Measurements from ENCODE around the gene PTPRT.

Gene PTPRT

GRCh38 chr20:42074944-42075343 lies 1114.8 kb downstream of the PTPRT start:
- ATAC-seq (no peak), DNase-seq (ENCODE audit: low spot score in 2 of 2) (no peak)
- Mint-ChIP-seq H3K36me3 (no peaks in the 10 kb centered on the region), H3K27ac (no peak overlapping the region), H3K4me1 (no peaks in the 10 kb centered on the region), H3K4me3 (no peak overlapping the region), H3K9me3 (no peaks in the 10 kb centered on the region)

DNA sequence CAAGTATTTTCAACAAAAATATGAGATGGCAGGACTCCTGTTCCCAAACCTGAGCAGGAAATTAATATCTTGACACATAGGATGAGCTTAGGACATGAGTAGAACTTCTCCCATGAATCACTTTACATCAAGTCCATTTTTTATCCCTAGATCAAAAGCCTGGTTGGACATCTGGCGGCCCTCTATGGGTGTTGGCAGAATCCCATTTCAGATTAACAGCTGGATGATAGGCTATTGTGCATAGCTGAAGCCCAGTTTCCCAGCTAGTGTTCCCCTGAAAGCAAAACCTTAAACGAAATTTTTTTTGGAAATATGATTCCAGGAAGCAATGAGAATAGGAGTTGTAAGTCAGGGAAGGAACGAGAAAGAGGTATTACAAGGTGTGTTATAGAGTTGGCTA lies 1122.1 kb downstream of the PTPRT start:
- no peaks in the 10 kb centered on the region for H3K9me3 Mint-ChIP-seq
- H3K4me3 Mint-ChIP-seq = no peak overlapping the region
- no peak for DNase-seq (ENCODE audit: low spot score in 2 of 2)
- ATAC-seq = no peak
- no peaks in the 10 kb centered on the region for H3K4me1 Mint-ChIP-seq
- no peaks in the 10 kb centered on the region for H3K36me3 Mint-ChIP-seq
- H3K27ac Mint-ChIP-seq = no peak overlapping the region

GRCh38 chr20:42067174-42067573 lies 1122.5 kb downstream of the PTPRT start:
- Mint-ChIP-seq H3K4me1 (no peaks in the 10 kb centered on the region), H3K9me3 (no peaks in the 10 kb centered on the region)
- DNase-seq (ENCODE audit: low spot score in 2 of 2) = no peak

DNA sequence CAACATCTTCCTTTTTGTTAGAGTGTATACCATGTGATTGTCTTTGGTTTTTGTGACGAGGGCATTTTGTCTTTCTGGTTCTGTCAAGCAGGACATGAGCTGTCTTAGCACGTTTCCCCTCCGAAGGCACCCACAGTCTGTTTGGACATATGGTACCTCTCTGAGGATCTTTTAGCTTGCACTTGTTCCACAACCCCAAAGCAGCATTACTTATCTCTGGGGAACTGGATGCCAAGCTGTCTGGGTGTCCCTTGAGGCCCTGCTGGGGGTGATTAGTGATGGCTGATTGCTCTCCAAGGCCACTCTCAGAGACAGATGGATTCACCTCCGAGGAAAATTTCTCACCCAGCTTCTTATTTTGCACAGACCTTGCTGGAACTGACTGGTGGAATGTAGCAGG lies 1126.6 kb downstream of the PTPRT start:
- no peak for DNase-seq (ENCODE audit: low spot score in 2 of 2)
- no peak for ATAC-seq
- Mint-ChIP-seq H3K27ac (no peak overlapping the region), H3K36me3 (no peaks in the 10 kb centered on the region), H3K4me3 (no peak overlapping the region), H3K9me3 (no peaks in the 10 kb centered on the region), H3K4me1 (no peaks in the 10 kb centered on the region)

More at GRCh38 chr20:42067174-42067573, 1122.5 kb downstream of the PTPRT start:
- no peak overlapping the region for H3K27ac Mint-ChIP-seq
- H3K36me3 Mint-ChIP-seq = no peaks in the 10 kb centered on the region
- ATAC-seq = no peak
- no peak overlapping the region for H3K4me3 Mint-ChIP-seq

GRCh38 chr20:42053350-42053749 lies 1136.4 kb downstream of the PTPRT start:
- DNase-seq (ENCODE audit: low spot score in 2 of 2) (no peak), ATAC-seq (no peak)
- H3K9me3 Mint-ChIP-seq = peaks cover 2% of the 10 kb centered on the region
- H3K4me3 Mint-ChIP-seq = no peak overlapping the region
- H3K36me3 Mint-ChIP-seq = no peaks in the 10 kb centered on the region
- H3K27ac Mint-ChIP-seq = no peak overlapping the region
- H3K4me1 Mint-ChIP-seq = no peaks in the 10 kb centered on the region

- H3K9me3 Mint-ChIP-seq = peaks cover 2% of the 10 kb centered on the region
- DNase-seq (ENCODE audit: low spot score in 2 of 2) (no peak), ATAC-seq (no peak)
- no peaks in the 10 kb centered on the region for H3K4me1 Mint-ChIP-seq
- H3K27ac Mint-ChIP-seq = no peak overlapping the region
- no peak overlapping the region for H3K4me3 Mint-ChIP-seq
- H3K36me3 Mint-ChIP-seq = no peaks in the 10 kb centered on the region
Measured at GRCh38 chr20:42051921-42052320, 1137.8 kb downstream of the PTPRT start.

GRCh38 chr20:42046371-42047085 lies 1143.2 kb downstream of the PTPRT start:
- ATAC-seq = no peak
- no peaks in the 10 kb centered on the region for H3K36me3 Mint-ChIP-seq
- H3K4me3 Mint-ChIP-seq = no peak overlapping the region
- H3K27ac Mint-ChIP-seq = no peak overlapping the region
- H3K9me3 Mint-ChIP-seq = peaks cover 6% of the 10 kb centered on the region
- no peaks in the 10 kb centered on the region for H3K4me1 Mint-ChIP-seq
- no peak for DNase-seq (ENCODE audit: low spot score in 2 of 2)

DNA sequence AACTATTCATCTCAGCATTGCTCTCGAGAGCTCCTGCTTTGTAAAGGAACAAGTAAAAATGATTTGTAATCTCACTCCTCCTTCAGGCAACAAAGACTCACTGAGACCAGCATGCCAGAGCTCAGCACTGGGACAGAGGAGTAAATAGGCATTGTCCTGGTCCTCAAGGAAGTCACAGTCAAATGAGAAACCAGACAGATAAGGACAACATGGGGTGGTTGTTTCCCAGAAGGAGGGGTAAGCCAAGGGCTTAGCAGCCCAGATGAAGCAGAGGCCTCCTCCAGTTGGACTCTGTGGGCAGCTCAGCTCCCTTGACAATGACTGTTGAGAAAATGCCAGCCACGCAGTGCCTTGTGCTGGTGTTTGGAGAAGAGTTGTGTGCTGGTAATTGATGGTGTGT lies 1145.8 kb downstream of the PTPRT start:
- DNase-seq (ENCODE audit: low spot score in 2 of 2) (no peak), ATAC-seq (no peak)
- H3K4me1 Mint-ChIP-seq = no peaks in the 10 kb centered on the region
- H3K4me3 Mint-ChIP-seq = no peak overlapping the region
- peaks cover 4% of the 10 kb centered on the region for H3K9me3 Mint-ChIP-seq
- H3K36me3 Mint-ChIP-seq = no peaks in the 10 kb centered on the region
- H3K27ac Mint-ChIP-seq = no peak overlapping the region

GRCh38 chr20:42041000-42041565 lies 1148.6 kb downstream of the PTPRT start:
- DNase-seq (ENCODE audit: low spot score in 2 of 2) = no peak
- Mint-ChIP-seq H3K27ac (no peak overlapping the region), H3K9me3 (peaks cover 7% of the 10 kb centered on the region), H3K36me3 (no peaks in the 10 kb centered on the region), H3K4me1 (no peaks in the 10 kb centered on the region), H3K4me3 (no peak overlapping the region)
- no peak for ATAC-seq

GRCh38 chr20:42027746-42028268 lies 1161.9 kb downstream of the PTPRT start:
- DNase-seq (ENCODE audit: low spot score in 2 of 2) = no peak
- ATAC-seq = no peak
- Mint-ChIP-seq H3K4me1 (no peaks in the 10 kb centered on the region), H3K9me3 (peaks cover 10% of the 10 kb centered on the region), H3K36me3 (no peaks in the 10 kb centered on the region), H3K27ac (no peak overlapping the region), H3K4me3 (no peak overlapping the region)

DNA sequence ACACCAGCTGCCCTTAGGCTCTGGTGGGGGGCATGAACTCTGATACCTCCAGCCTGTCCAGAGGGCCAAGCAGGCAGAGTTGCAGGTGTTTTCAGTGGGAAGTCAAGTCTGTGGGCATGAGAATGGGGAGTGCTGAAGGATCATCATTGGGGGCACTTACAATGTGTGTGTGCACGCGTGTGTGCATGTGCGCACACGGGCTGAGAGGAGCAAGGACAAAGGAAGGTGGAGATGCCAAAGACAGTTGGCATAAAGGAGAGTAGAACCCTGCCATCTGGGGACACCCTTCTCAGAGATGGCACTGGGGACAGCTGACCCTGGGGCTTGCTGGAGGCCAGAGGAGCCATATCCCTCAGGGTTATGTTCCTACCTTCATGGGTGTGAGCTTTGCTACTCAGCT lies 1163.1 kb downstream of the PTPRT start:
- ATAC-seq = no peak
- Mint-ChIP-seq H3K9me3 (peaks cover 8% of the 10 kb centered on the region), H3K27ac (no peak overlapping the region), H3K4me1 (no peaks in the 10 kb centered on the region), H3K4me3 (no peak overlapping the region), H3K36me3 (no peaks in the 10 kb centered on the region)
- no peak for DNase-seq (ENCODE audit: low spot score in 2 of 2)

DNA sequence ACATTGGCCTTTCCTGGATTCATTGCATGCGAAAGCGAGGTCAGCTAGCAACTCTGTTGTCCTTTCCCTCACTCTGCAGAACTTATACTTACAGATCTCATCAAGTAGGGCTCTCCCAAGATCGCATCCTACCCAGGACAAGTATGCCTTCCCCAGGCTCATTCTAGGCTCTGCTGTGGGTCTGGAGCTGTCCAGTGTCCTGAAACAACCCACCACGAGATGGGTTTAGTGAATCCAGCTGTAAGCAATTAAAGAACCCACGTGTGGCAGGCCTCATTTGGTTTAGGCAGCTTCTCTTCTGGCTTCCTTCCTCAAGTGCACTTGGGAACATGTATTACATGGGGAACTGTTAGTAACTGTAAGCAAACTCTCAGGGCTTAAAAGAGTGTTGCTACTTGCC lies 1165.1 kb downstream of the PTPRT start:
- H3K27ac Mint-ChIP-seq = no peak overlapping the region
- H3K4me3 Mint-ChIP-seq = no peak overlapping the region
- H3K36me3 Mint-ChIP-seq = no peaks in the 10 kb centered on the region
- peaks cover 8% of the 10 kb centered on the region for H3K9me3 Mint-ChIP-seq
- DNase-seq (ENCODE audit: low spot score in 2 of 2) = no peak
- H3K4me1 Mint-ChIP-seq = no peaks in the 10 kb centered on the region
- ATAC-seq = no peak

Measured in stimulated activated effector memory CD8-positive, alpha-beta T cell treated with anti-CD3 and anti-CD28 coated beads, Interleukin-12 subunit alpha, Interleukin-12 subunit beta, amount 100 ng/mL, for 72 hours (primary cell).